ENCODE results near the gene HSD11B2. TPM values are rescaled to one million over a fixed set of nuclear protein-coding genes. Genes with fewer than 3 reads are reported as not detected.

The HSD11B2 gene
- total and polyA plus RNA-seq, 10 of the 15 experiments (the other 5 are each of a cell fraction or from before 2014, with no cell fraction given): 0.09 to 0.34 (median 0.21) TPM; not detected in 2

DNA sequence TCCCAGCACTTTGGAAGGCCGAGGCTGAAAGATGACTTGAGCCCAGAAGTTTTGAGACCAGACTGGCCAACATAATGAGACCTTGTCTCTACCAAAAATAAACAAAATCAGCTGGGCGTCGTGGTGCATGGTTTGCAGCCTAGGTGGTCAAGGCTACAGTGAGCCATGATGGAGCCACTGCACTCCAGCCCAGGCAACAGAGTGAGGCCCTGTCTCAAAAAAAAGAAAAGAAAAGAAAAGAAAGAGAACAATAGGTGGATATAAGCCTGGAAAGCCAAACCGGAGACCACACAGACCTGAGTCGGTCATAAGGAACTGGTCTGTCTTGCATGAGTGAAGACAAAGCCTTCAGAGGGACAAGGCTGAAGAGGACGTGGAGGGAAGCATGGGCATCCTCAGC is 35.7 kb downstream of the HSD11B2 start (continued):
- TF ChIP-seq NFYA (IDR thresholded peaks at IDR 0.05; ENCODE audit: borderline replicate concordance, low read depth, low read length) (no peak), SRF (IDR thresholded peaks at IDR 0.05; ENCODE audit: low read depth in 2 of 2, low read length in 2 of 2) (no peak), ZNF274 (IDR thresholded peaks at IDR 0.05; ENCODE audit: insufficient read depth, insufficient read length) (no peak)

DNA sequence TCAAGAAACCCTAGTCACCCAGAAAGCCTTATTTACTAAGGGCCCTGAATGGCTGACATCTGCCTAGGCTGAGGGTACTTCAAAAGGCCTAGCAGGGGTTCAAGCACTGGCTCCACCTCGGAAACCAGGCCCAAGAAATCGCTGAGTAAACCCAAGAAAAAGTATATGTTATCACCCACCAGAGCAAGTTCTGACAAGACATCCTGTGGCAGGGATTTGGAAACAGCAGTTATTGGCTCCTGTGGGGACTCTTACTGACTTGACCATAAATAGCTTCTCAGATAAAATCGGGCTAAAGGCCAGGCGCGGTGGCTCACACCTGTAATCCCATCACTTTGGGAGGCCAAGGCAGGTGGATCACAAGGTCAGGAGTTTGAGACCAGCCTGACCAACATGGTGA is 37.8 kb downstream of the HSD11B2 start:
- BruUV-seq (replicated peaks): no TSS peak
- intact Hi-C loops (cut with micrococcal nuclease; ENCODE audit: unreplicated experiment) (loop anchor here (5.0 kb wide), 1 partner anchor 121 kb away; no protein-coding TSS in a partner anchor), in situ Hi-C loops (cut with MboI) (no loop called here)
- ChIA-PET RAD21 (ENCODE audit: unreplicated experiment) (interaction anchor here (0.6 to 1.7 kb wide), 2 partner anchors 20 to 40 kb away, joined by 3 to 5 read pairs; no protein-coding TSS in a partner anchor), CTCF (interaction anchor here (1.5 to 8.0 kb wide), 3 partner anchors 41 to 52 kb away, joined by 4 to 81 read pairs (median 4); no protein-coding TSS in a partner anchor), POLR2A (no interaction called here), SMC1A (ENCODE audit: uncharacterized antibody, unreplicated experiment) (interaction anchor here (1.0 to 4.4 kb wide), 2 partner anchors 41 to 43 kb away, joined by 3 to 19 read pairs; no protein-coding TSS in a partner anchor)
- Histone ChIP-seq H2AFZ (ENCODE audit: control insufficient read depth, low read depth, low read length) (no peak overlapping the region), H3K4me1 (ENCODE audit: control insufficient read depth, insufficient read depth, low read length) (peaks cover 11% of the 10 kb centered on the region), H3K9ac (ENCODE audit: control insufficient read depth, insufficient read depth, low read length) (no peak overlapping the region), H3K36me3 (ENCODE audit: control insufficient read depth in 2 of 2, insufficient read depth in 2 of 2, low read length in 1 of 2) (no peaks in the 10 kb centered on the region; a peak in 2 of 4 replicates), H3K4me2 (ENCODE audit: control insufficient read depth, insufficient read depth) (no peak overlapping the region), H3K27me3 (replicated peaks in 1 of 2; ENCODE audit: control insufficient read depth in 2 of 2, insufficient read depth in 2 of 2, low read length in 1 of 2) (no peaks in the 10 kb centered on the region), H3K27ac (ENCODE audit: control insufficient read depth, insufficient read depth) (no peak overlapping the region), H4K20me1 (ENCODE audit: control insufficient read depth, insufficient read depth) (peaks cover 15% of the 10 kb centered on the region), H3K4me3 (no peak overlapping the region), H3K79me2 (ENCODE audit: control insufficient read depth, insufficient read depth, low read length) (peaks cover 30% of the 10 kb centered on the region), H3K9me3 (replicated peaks; ENCODE audit: control insufficient read depth, insufficient read depth, low read length) (no peaks in the 10 kb centered on the region)
- DNase-seq (ENCODE audit: low read depth, low spot score): no peak
- no peak for FAIRE-seq
- no peak for ATAC-seq
- TF ChIP-seq POLR2AphosphoS2 (IDR thresholded peaks at IDR 0.05; ENCODE audit: low read depth, low read length) (no peak), YBX1 (IDR thresholded peaks at IDR 0.05) (no peak), TCF3 (IDR thresholded peaks at IDR 0.05; ENCODE audit: borderline replicate concordance, insufficient read depth, low read depth, low read length) (no peak), JUNB (IDR thresholded peaks at IDR 0.05) (no peak), RAD51 (IDR thresholded peaks at IDR 0.05) (no peak), RFX5 (IDR thresholded peaks at IDR 0.05; ENCODE audit: low read depth, low read length) (no peak), NR2F1 (conservative IDR thresholded peaks at IDR 0.05) (no peak), HCFC1 (IDR thresholded peaks at IDR 0.05; ENCODE audit: low read length) (no peak), ZBED1 (IDR thresholded peaks at IDR 0.05; ENCODE audit: borderline replicate concordance) (no peak), SMAD1 (IDR thresholded peaks at IDR 0.05; ENCODE audit: low read depth, partially characterized antibody) (no peak), TCF7 (IDR thresholded peaks at IDR 0.05; ENCODE audit: borderline replicate concordance) (no peak), RAD21 (IDR thresholded peaks at IDR 0.05; ENCODE audit: insufficient read depth, low read depth, low read length) (no peak), IKZF1 (conservative IDR thresholded peaks at IDR 0.05) (no peak)
- TF ChIP-seq, protein P1, sequence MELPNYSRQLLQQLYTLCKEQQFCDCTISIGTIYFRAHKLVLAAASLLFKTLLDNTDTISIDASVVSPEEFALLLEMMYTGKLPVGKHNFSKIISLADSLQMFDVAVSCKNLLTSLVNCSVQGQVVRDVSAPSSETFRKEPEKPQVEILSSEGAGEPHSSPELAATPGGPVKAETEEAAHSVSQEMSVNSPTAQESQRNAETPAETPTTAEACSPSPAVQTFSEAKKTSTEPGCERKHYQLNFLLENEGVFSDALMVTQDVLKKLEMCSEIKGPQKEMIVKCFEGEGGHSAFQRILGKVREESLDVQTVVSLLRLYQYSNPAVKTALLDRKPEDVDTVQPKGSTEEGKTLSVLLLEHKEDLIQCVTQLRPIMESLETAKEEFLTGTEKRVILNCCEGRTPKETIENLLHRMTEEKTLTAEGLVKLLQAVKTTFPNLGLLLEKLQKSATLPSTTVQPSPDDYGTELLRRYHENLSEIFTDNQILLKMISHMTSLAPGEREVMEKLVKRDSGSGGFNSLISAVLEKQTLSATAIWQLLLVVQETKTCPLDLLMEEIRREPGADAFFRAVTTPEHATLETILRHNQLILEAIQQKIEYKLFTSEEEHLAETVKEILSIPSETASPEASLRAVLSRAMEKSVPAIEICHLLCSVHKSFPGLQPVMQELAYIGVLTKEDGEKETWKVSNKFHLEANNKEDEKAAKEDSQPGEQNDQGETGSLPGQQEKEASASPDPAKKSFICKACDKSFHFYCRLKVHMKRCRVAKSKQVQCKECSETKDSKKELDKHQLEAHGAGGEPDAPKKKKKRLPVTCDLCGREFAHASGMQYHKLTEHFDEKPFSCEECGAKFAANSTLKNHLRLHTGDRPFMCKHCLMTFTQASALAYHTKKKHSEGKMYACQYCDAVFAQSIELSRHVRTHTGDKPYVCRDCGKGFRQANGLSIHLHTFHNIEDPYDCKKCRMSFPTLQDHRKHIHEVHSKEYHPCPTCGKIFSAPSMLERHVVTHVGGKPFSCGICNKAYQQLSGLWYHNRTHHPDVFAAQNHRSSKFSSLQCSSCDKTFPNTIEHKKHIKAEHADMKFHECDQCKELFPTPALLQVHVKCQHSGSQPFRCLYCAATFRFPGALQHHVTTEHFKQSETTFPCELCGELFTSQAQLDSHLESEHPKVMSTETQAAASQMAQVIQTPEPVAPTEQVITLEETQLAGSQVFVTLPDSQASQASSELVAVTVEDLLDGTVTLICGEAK (IDR thresholded peaks at IDR 0.05; ENCODE audit: borderline replicate concordance): no peak
- 76% methylated on average over 5 of the region's 5 CpGs for WGBS (ENCODE audit: insufficient coverage, insufficient replicate concordance, low lambda C conversion rate, missing lambda C conversion rate)
